HG03095 (cell line): ENCODE results near the gene FAM151A.

ENCODE experiments used
- ATAC-seq: cut with Tn5 transposase; IDR thresholded peaks from one replicate; pipeline ENCODE4 v1.9.1; 2021; ENCODE audit warnings: moderate library complexity; ENCODE audit not compliant: unreplicated experiment

FAM151A gene

GRCh38 chr1:54623216-54624007 lies at the start of gene FAM151A:
Gene FAM151A, minus strand, starts transcription at chr1:54623525. Its CDS starts 130 bp downstream, at chr1:54623395.
- no peak for ATAC-seq

GRCh38 chr1:54671985-54672608 lies 48.8 kb upstream of the FAM151A start:
- ATAC-seq = no peak

- ATAC-seq = no peak
Measured at GRCh38 chr1:54668567-54668966, 45.2 kb upstream of the FAM151A start.

- no peak for ATAC-seq
Measured at GRCh38 chr1:54667797-54668196, 44.5 kb upstream of the FAM151A start.

GRCh38 chr1:54666333-54666732 lies 43.0 kb upstream of the FAM151A start:
- ATAC-seq = no peak

- ATAC-seq = no peak
Measured at GRCh38 chr1:54665852-54666251, 42.5 kb upstream of the FAM151A start.

- ATAC-seq = no peak
Measured at GRCh38 chr1:54664364-54664763, 41.0 kb upstream of the FAM151A start.

- no peak for ATAC-seq
Measured at GRCh38 chr1:54663725-54664124, 40.4 kb upstream of the FAM151A start.

- ATAC-seq = no peak
Measured at GRCh38 chr1:54658164-54658913, 35.0 kb upstream of the FAM151A start.

GRCh38 chr1:54653036-54653435 lies 29.7 kb upstream of the FAM151A start:
- ATAC-seq = no peak

GRCh38 chr1:54652168-54652567 lies 28.8 kb upstream of the FAM151A start:
- ATAC-seq = no peak

GRCh38 chr1:54651608-54652007 lies 28.3 kb upstream of the FAM151A start:
- ATAC-seq = no peak

- ATAC-seq = no peak
Measured at GRCh38 chr1:54650417-54650816, 27.1 kb upstream of the FAM151A start.

GRCh38 chr1:54649921-54650320 lies 26.6 kb upstream of the FAM151A start:
- no peak for ATAC-seq

- ATAC-seq = no peak
Measured at GRCh38 chr1:54649130-54649898, 26.0 kb upstream of the FAM151A start.

GRCh38 chr1:54645806-54646676 lies 22.7 kb upstream of the FAM151A start:
- ATAC-seq = no peak

GRCh38 chr1:54643736-54644135 lies 20.4 kb upstream of the FAM151A start:
- ATAC-seq = no peak

- no peak for ATAC-seq
Measured at GRCh38 chr1:54640863-54641836, 17.8 kb upstream of the FAM151A start, which contains the start of gene MROH7. Gene MROH7, plus strand, starts transcription at chr1:54641786. Its CDS starts 11,141 bp downstream, at chr1:54652927.

- no peak for ATAC-seq
Measured at GRCh38 chr1:54640361-54640760, 17.0 kb upstream of the FAM151A start.
